GM12801 (cell line): ENCODE results near the gene ZBTB2.

Experiments used
- CTCF ChIP-seq: IDR thresholded peaks from one replicate; pipeline ENCODE4 v1.5.1; 2011; ENCODE audit warnings: control low read depth; ENCODE audit not compliant: insufficient read length; ENCODE audit errors: extremely low read depth

Gene ZBTB2, protein sequence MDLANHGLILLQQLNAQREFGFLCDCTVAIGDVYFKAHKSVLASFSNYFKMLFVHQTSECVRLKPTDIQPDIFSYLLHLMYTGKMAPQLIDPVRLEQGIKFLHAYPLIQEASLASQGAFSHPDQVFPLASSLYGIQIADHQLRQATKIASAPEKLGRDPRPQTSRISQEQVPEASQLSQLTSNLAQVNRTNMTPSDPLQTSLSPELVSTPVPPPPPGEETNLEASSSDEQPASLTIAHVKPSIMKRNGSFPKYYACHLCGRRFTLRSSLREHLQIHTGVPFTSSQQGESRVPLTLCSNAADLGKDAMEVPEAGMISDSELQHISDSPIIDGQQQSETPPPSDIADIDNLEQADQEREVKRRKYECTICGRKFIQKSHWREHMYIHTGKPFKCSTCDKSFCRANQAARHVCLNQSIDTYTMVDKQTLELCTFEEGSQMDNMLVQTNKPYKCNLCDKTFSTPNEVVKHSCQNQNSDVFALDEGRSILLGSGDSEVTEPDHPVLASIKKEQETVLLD

GRCh38 chr6:151391471-151392413 lies at the start of gene ZBTB2:
Gene ZBTB2, minus strand, starts transcription at chr6:151391559. Its CDS starts 17,922 bp downstream, at chr6:151373637.
- TF ChIP-seq CTCF, result no peak

DNA sequence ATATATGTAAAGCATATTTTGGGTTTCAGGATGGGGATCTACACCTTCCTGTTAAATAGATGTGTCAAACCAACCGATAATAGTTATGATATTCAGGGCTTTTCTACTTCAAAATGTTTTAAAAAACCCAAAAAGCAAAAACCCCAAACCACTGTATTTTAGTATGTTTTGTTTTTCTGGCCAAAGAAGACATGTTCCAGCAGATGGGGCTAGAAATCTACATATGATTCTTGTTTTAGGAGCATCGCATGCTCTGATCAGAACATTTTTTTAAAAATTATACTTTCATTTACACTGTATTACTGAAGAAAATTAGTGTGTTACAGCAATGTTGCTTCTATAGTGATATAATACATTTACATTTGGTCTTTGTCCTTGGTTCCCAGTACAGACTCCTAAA lies 49.6 kb upstream of the ZBTB2 start:
- TF ChIP-seq CTCF, result no peak

DNA sequence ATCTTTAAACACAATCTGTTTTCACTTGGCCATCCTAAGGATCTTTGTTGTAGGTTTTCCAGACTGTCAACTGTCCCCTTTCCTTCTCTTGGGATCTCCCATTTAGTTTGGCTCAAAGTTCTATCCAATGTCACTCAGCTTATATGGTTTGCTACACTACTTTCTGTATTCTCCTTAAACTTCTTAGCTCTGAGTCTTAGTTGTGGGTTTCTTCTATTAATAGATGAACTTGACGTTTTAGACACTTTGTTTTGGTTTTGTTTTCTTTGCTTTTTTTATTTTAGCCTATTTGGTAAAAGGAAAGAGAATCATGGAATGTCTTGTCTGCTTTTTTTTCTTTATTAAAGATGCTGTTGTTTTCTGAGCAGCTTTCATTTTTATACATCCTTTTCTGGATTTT lies 49.1 kb upstream of the ZBTB2 start:
- no peak for TF ChIP-seq CTCF

- no peak for TF ChIP-seq CTCF
These were observed 46.0 kb upstream of the ZBTB2 start for GRCh38 chr6:151437401-151437800.

DNA sequence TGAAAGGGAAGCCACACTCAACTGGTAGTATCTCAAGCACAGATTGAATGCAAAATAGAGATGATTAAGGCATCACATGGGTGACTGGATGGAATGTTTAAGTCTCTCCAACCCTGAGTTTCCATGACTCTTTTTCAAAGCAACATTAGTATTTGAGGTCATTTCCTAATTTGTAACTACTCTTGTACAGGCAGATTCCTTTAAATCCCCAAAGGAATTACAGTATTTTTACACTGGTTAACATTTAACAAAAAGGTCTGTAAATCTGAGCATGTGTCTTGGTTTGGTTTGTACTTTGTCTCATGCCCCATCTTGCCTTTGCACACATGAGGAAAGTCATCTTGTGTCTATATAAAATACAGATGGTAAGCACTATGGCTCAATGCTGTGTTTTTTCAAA lies 45.4 kb upstream of the ZBTB2 start:
- TF ChIP-seq CTCF, result no peak

- no peak for TF ChIP-seq CTCF
These were observed 44.9 kb upstream of the ZBTB2 start for GRCh38 chr6:151436300-151436699.

GRCh38 chr6:151434369-151434768 lies 43.0 kb upstream of the ZBTB2 start:
- no peak for TF ChIP-seq CTCF
